Nephron progenitor cell (in vitro differentiated cells): ENCODE data around the gene PLPPR1.

ENCODE experiments used
- DNase-seq: peaks from one replicate; pipeline ENCODE4 v3.0.0; 2021
- H3K27ac Mint-ChIP-seq: 2 replicates; pipeline ENCODE4 v1.8.0; 2021; ENCODE audit warnings: mild to moderate bottlenecking, moderate library complexity, mixed read lengths
- H3K27me3 Mint-ChIP-seq: 2 replicates; pipeline ENCODE4 v1.8.0; 2021; ENCODE audit warnings: mild to moderate bottlenecking, low read depth, mixed read lengths; ENCODE audit not compliant: poor library complexity
- H3K36me3 Mint-ChIP-seq: 2 replicates; pipeline ENCODE4 v1.8.0; 2021; ENCODE audit warnings: low read depth, mixed read lengths
- H3K4me1 Mint-ChIP-seq: 2 replicates; pipeline ENCODE4 v1.8.0; 2021; ENCODE audit warnings: mixed read lengths
- H3K4me3 Mint-ChIP-seq: 2 replicates; pipeline ENCODE4 v1.8.0; 2021; ENCODE audit warnings: mild to moderate bottlenecking, moderate library complexity, mixed read lengths
- H3K9me3 Mint-ChIP-seq: 2 replicates; pipeline ENCODE4 v1.8.0; 2021; ENCODE audit warnings: mild to moderate bottlenecking, moderate library complexity, mixed read lengths
- CTCF ChIP-seq: fragments of 200-600 bp; sonication (generic); IDR thresholded peaks from 2 replicates; pipeline ENCODE4 v1.5.0; 2021; ENCODE audit warnings: antibody characterized with exemption

Gene PLPPR1

GRCh38 chr9:101191723-101192122 is 163.2 kb downstream of the PLPPR1 start:
- Mint-ChIP-seq H3K36me3 (no peaks in the 10 kb centered on the region), H3K9me3 (no peaks in the 10 kb centered on the region), H3K4me1 (peaks cover 6% of the 10 kb centered on the region), H3K4me3 (no peak overlapping the region), H3K27ac (no peak overlapping the region), H3K27me3 (peaks cover 3% of the 10 kb centered on the region)
- DNase-seq: no peak
- no peak for TF ChIP-seq CTCF

- Mint-ChIP-seq H3K9me3 (no peaks in the 10 kb centered on the region), H3K36me3 (no peaks in the 10 kb centered on the region), H3K4me3 (no peak overlapping the region), H3K27me3 (no peaks in the 10 kb centered on the region), H3K4me1 (no peaks in the 10 kb centered on the region), H3K27ac (no peak overlapping the region)
- TF ChIP-seq CTCF: no peak
- no peak for DNase-seq
Measured at GRCh38 chr9:101197026-101197425, 168.5 kb downstream of the PLPPR1 start.

- H3K4me3 Mint-ChIP-seq: no peak overlapping the region
- H3K27ac Mint-ChIP-seq: no peak overlapping the region
- H3K4me1 Mint-ChIP-seq: no peaks in the 10 kb centered on the region
- H3K9me3 Mint-ChIP-seq: no peaks in the 10 kb centered on the region
- no peaks in the 10 kb centered on the region for H3K36me3 Mint-ChIP-seq
- no peaks in the 10 kb centered on the region for H3K27me3 Mint-ChIP-seq
- no peak for DNase-seq
- TF ChIP-seq CTCF: no peak
Measured at GRCh38 chr9:101200852-101201251, 172.3 kb downstream of the PLPPR1 start.

- no peak for TF ChIP-seq CTCF
- H3K4me1 Mint-ChIP-seq: no peaks in the 10 kb centered on the region
- H3K27me3 Mint-ChIP-seq: no peaks in the 10 kb centered on the region
- no peak overlapping the region for H3K27ac Mint-ChIP-seq
- DNase-seq: no peak
- H3K9me3 Mint-ChIP-seq: no peaks in the 10 kb centered on the region
- H3K36me3 Mint-ChIP-seq: no peaks in the 10 kb centered on the region
- H3K4me3 Mint-ChIP-seq: no peak overlapping the region
Measured at GRCh38 chr9:101201630-101202029, 173.1 kb downstream of the PLPPR1 start.

- no peaks in the 10 kb centered on the region for H3K36me3 Mint-ChIP-seq
- DNase-seq: no peak
- no peak overlapping the region for H3K4me3 Mint-ChIP-seq
- H3K9me3 Mint-ChIP-seq: no peaks in the 10 kb centered on the region
- peaks cover 4% of the 10 kb centered on the region for H3K4me1 Mint-ChIP-seq
- H3K27ac Mint-ChIP-seq: no peak overlapping the region
- TF ChIP-seq CTCF: no peak
- H3K27me3 Mint-ChIP-seq: no peaks in the 10 kb centered on the region
Measured at GRCh38 chr9:101209670-101210069, 181.1 kb downstream of the PLPPR1 start.

- Mint-ChIP-seq H3K9me3 (no peaks in the 10 kb centered on the region), H3K4me1 (peaks cover 10% of the 10 kb centered on the region), H3K4me3 (no peak overlapping the region), H3K27ac (no peak overlapping the region), H3K27me3 (no peaks in the 10 kb centered on the region), H3K36me3 (no peaks in the 10 kb centered on the region)
- no peak for DNase-seq
- TF ChIP-seq CTCF: no peak
Measured at GRCh38 chr9:101212661-101213060, 184.1 kb downstream of the PLPPR1 start.
